T-helper 2 cell treated with Interferon-gamma antibody and Interleukin-4, amounts not matched to agents 100 ng/mL and 5 ng/mL, for 36 hours (primary cell): ENCODE results near the gene JCHAIN. TPM values are rescaled to one million over a fixed set of nuclear protein-coding genes. Genes with fewer than 3 reads are reported as not detected.

Experiments used
- total RNA-seq: library from RNA; stranded (reverse); gene quantifications from 2 replicates; pipeline ENCODE4 v1.2.3, GENCODE V29; 2022

Gene JCHAIN
- total RNA-seq, 1 donor from 2014 or later: not detected

Other genes starting within 250 kb of the JCHAIN start
- not detected in 2 replicates for gene MUC7, start 194.3 kb downstream of the JCHAIN start, total RNA-seq
- not detected in 2 replicates for gene AMTN, start 147.9 kb downstream of the JCHAIN start, total RNA-seq
- not detected in 2 replicates for gene AMBN, start 74.3 kb downstream of the JCHAIN start, total RNA-seq
- gene ENAM, start 37.8 kb downstream of the JCHAIN start, total RNA-seq: not detected in 2 replicates
- gene UTP3, start 22.0 kb upstream of the JCHAIN start, total RNA-seq: 28.8 and 30.0 TPM in 2 replicates
- gene RUFY3, start 55.5 kb upstream of the JCHAIN start, total RNA-seq: 15.2 and 16.2 TPM in 2 replicates
- gene GRSF1, start 173.4 kb upstream of the JCHAIN start, total RNA-seq: 71.0 and 71.7 TPM in 2 replicates
- gene MOB1B, start 235.9 kb upstream of the JCHAIN start, total RNA-seq: 15.8 and 16.1 TPM in 2 replicates